GM18951 (cell line): ENCODE measurements around the gene ST14.

Experiments
- POLR2A ChIP-seq: IDR thresholded peaks from 4 replicates; pipeline ENCODE4 v1.6.1; 2011; ENCODE audit warnings: mild to moderate bottlenecking; ENCODE audit not compliant: insufficient read length, insufficient read depth; ENCODE audit errors: extremely low read depth
- in situ Hi-C: fragments of 300-500 bp; cut with MboI; formaldehyde crosslinking; loops from one replicate; pipeline ENCODE4 v1.12.0; 2022; ENCODE audit warnings: low sequenced_read_pairs, mixed read lengths, inconsistent platforms; ENCODE audit not compliant: unreplicated experiment

Gene ST14

DNA sequence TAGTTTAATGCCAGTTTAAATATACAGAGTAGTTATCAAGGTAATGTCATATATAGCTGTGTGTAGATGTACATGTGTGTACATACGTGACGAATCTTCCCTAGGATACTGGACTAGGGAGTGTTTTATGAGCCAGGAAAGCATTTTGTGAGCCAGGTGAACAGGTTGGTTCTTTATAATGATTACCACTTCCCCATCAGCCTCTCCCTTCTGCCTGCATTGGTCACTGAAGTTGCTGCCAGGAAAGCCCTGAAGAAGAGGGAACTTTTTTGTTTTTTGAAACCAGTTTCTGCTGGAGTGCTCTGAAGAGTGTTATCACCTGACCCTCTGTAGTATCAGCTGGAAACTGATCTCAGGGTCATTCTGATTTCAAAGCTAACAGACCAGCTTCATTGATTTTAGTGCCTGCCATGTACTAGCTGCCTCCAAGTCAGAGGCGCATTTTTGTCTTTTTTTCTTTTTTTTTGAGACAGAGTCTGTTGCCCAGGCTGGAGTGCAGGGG is 14.2 kb upstream of the ST14 start:
- in situ Hi-C loops: no loop called here
- TF ChIP-seq POLR2A: no peak

DNA sequence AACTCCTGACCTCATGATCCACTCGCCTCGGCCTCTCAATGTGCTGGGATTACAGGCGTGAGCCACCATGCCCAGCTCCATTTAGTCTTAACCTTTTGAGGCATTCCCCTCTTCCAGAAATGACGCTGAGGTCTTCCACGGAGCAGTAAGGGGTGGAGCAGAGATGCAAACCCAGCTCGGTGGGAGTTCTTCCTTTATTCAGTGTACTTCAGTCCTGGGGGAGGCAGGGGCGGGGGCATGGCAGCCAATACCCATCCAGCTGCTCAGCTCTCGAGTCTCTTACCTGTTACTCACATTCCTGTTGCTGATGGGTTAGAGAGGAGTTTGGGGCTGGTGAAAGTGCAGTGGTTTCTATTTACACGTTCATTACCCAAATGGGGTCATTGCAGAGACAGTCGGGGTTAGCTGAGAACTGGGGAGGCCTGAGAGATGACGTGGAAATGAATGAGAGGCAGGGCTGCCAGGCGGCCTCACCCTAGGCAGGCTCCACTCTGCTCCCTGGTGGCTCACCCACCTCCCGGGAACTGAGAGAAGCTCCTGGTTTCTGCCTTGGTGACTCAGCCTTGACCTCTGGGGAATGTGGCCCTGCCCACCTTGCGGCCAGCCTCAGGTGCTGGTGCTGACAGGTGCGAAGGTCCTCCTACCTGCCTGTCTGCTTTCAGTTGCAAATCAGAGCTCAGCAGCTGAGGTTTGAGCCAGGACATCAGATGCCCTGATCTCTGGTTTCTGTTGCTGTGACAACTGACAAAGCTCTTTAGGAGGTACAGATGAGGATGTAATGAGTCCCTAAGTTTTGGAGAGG is 13.4 kb upstream of the ST14 start:
- TF ChIP-seq POLR2A: no peak
- in situ Hi-C loops: no loop called here

DNA sequence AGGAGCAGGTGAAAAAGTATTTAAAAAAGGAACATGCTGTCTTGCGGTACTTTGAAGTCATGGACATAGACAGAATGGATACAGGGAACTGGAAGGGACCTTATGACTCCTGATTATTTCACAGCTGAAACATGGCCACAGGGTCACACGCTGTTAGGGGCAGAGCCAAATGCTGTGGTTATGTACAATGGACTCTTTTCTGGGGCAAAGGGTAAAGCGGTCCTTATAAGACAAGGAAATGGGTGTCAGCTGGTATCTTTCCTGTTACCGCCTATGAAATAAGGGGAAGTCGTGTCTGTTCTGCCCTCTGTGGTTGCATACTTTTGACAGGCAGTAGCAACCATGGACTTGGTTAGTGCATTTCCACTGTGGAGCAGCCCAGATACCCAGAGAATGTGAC is 12.8 kb upstream of the ST14 start:
- no peak for TF ChIP-seq POLR2A
- in situ Hi-C loops: no loop called here

DNA sequence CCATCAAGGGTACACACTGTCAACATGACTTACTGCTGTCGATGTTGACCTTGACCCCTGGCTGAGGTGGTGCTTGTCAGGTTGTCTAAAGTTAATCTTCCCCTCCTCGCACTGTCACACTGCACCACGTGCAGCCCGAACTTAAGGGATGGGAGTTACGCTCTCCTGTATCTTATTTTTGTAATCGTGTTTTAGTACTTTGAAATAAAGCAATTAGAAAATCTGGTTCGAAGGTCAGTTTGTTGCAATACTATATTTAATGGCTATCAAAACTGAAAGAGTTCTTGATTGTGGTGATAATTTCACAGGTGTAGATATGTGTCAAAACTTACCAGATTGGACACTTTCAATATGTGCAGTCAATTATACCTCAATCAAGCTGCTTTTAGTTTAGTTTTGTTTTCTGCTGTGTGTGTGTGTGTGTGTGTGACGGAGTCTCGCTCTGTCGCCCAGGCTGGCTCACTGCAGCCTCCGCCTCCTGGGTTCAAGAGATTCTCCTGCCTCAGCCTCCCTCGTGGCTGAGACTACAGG is 10.7 kb upstream of the ST14 start:
- in situ Hi-C loops: no loop called here
- no peak for TF ChIP-seq POLR2A

DNA sequence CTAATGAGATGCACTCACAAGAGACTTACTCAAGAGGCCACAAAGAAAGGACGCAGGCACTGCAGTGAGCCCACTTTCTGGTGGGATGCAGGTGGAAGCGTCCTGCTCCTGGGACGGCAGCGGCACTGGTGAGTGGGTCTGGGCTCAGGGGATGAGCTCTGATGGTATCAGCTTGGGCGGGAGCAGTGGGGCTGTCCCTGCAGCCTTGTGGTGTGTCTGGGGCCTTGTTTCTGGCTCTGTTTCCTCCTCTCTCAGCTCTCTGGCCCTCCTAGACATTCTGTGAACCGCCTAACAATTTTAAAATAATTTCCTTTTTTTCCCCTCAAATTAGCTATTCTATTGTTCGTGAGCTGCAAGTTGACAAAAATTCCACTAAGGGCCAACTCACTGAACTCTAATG is 8.8 kb upstream of the ST14 start:
- TF ChIP-seq POLR2A: no peak
- in situ Hi-C loops: no loop called here

DNA sequence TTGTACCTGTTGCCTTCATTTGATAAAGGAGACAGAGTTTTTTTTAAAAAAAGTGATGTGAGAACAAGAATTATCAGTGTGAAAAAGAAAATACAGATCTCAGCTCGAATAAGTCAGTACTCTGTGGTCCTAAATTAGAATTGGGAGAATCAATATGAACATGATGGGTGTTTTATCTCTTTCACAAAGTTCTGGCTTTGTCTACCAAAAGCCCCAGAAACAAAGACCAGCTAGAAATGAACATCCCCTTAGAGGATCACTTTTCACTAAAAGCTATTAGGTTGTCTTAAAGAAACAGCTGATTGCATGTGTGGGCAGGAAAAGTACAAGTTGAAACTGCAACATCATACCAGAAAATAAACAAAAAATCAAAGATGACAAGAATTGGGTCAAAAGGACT is 8.4 kb upstream of the ST14 start:
- in situ Hi-C loops: no loop called here
- TF ChIP-seq POLR2A: no peak

DNA sequence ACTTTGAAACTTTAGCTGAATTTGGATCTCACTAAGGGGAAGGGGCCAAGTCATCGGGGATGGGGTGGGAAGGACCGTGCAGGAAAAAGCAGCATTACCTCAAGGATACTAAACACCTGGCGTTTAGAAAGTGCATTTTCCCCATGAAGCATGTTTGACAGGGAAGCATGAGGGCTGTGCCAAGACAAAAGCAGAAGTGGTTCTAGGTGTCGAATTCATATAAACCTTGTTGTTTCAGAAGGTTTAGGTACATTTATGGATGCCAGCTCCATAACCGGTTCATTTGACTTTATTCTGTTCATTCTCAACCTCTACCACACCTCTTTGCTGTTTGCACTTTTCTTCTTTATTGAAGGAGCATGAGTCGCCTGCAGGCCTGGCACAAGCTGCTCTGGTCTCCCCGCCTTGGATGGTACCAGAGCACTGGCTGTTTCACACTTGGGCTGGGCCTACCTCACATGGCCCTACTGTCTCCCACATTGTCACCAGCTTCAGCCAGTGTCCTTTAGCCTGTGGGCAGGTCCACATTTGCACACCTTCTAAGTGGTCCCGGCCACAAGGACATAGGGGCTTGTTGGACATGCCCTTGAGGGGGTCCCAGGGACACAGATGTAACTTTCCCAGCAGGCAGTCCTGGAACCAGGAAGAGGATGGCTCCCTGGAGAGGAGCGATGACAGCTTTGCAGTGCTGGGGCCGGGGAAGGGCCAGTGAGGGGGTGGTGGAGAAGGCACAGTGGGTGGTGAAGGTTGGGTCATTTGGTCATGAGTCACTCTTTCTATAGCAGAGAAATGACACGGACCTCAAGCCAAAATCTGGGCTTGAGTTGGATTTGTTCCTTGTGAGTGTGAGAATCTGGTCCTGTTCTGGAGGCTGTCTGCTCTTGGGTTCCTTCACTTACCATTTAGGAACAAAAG is 3.2 kb upstream of the ST14 start:
- in situ Hi-C loops: no loop called here
- no peak for TF ChIP-seq POLR2A

DNA sequence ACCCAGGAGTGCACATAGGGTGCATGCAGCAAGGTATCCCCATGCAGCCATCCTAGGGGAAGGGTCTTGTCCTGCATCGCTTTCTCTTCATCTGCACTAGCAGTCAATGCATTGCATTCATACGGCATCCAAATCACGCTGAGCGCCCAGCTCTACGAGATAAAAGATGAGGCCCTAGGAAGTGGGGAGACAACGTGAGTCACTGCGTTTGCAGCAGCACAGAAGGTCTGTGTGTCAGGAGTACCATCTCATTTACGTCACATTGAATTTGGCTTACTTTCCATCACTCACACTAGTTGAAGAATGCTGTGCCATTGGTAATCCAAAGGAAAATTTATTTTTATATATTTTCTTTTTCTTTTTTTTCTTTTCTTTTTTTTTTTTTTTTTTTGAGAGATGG is 2.5 kb upstream of the ST14 start:
- no peak for TF ChIP-seq POLR2A
- in situ Hi-C loops: no loop called here

DNA sequence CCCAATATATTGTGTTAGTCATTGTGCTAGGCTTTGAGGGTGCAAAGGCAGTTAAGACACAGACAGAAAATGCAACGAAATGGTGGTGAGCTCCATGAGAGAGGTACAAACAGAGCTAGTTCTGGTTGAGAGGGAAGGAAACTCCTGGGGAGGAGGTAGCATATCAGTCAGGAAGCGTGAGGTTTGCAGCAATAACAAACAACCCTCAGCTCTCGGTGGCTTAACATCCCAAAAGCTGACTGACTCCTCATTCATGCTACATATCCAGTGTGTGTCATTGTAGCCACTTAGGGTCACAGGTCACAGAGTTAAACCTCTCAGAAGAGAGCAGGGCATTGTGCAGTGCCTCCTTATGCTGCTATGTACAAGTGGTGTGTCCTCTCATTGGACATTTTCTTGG is 1.7 kb upstream of the ST14 start:
- TF ChIP-seq POLR2A: no peak
- in situ Hi-C loops: no loop called here

DNA sequence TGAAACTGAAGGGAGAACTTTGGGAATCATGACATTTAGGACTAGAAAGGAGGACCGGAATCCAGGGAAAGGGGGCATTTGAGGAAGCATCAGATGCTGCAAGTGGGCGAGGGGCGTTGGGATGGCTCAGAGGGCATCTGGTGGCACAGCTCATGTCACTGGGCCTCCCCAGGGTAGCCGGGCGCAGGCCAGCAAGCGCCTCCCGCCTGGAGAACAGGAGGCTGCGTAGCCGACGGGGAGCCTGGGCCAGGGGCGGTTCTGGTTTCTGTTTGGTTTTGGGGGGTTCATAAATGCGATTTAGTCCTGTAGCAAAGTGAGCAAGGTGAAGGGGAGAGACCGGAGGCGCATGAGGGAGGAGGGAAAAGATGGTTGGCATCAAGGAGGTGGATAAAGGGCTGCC is 443 bp upstream of the ST14 start:
- no peak for TF ChIP-seq POLR2A
- in situ Hi-C loops: no loop called here

DNA sequence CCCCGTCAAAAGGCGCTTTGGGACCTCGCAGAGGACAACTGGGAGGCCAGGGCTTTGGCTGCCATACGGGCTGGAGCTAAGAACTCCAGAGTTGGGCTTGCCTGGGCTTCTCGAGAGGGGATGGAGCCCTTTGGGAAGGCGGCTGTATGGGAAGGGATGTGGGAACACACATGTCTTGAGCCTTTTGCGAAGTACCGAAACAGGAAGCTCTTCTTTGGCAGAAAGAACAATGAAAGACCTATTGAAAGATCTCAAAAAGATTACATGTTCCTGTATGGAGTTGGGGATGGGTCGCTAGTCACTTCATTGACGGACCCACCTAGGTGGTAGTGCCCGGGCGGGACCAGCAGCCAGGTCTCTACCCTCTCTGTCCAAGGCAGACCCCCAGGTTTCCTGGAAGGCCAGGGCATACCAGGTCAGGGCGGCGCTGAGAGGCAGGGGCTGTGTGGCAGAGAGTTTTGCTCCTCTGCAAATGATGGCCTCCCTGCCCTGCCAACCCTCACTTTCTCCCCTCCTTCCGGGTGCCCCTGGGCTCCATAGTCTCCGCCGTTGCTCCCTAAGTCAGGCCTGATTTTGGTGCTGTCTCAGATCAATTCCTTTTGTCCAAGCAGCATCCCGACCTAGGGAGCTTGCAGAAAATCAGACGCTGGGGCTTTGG is 1.0 kb downstream of the ST14 start:
- in situ Hi-C loops: no loop called here
- TF ChIP-seq POLR2A: no peak

DNA sequence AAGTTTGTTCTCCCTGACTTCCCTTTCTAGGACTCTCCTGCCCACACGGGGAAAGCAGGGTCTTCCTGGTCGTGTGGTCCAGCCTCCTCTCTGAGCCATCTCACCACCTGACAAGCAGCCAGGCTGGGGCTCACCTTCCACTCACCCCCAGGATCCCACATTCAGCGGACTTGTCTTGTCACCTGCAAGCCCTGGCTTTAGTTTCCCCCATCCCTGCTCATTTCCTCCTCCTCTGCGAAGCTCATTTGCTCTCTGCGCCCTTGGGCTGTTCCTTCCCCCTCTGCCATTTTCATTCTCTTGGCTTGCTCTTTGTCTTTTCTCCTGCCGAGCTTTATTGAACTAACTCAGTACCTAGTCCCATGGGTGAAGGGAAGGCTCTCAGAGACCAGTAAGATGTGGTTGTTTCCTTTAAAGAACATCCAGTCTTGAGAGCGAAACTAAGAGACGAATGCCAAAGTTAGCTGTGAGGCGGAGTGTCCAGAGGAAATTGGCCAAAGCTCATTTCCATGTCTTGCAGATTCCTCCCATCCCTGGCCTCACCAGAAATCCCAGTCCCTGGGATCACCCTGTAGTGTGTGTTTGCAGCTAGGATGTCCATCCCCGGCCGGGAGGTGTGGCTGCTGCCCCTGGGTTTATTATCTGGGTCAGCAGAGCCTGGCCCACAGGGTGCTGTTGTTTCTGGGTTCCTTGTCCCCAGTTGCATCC is 2.0 kb downstream of the ST14 start:
- no peak for TF ChIP-seq POLR2A
- in situ Hi-C loops: no loop called here
